GM19438 (cell line): ENCODE measurements around the gene BCAS3.
"Not testable (repeated sequence)": the region's sequence is repeated elsewhere in the genome, so short reads cannot be mapped to it uniquely, and the experiment has no call there.

Experiments used
- ATAC-seq: cut with Tn5 transposase; IDR thresholded peaks from one replicate; pipeline ENCODE4 v1.9.1; 2021; ENCODE audit warnings: low read depth; ENCODE audit not compliant: unreplicated experiment

Gene BCAS3

DNA sequence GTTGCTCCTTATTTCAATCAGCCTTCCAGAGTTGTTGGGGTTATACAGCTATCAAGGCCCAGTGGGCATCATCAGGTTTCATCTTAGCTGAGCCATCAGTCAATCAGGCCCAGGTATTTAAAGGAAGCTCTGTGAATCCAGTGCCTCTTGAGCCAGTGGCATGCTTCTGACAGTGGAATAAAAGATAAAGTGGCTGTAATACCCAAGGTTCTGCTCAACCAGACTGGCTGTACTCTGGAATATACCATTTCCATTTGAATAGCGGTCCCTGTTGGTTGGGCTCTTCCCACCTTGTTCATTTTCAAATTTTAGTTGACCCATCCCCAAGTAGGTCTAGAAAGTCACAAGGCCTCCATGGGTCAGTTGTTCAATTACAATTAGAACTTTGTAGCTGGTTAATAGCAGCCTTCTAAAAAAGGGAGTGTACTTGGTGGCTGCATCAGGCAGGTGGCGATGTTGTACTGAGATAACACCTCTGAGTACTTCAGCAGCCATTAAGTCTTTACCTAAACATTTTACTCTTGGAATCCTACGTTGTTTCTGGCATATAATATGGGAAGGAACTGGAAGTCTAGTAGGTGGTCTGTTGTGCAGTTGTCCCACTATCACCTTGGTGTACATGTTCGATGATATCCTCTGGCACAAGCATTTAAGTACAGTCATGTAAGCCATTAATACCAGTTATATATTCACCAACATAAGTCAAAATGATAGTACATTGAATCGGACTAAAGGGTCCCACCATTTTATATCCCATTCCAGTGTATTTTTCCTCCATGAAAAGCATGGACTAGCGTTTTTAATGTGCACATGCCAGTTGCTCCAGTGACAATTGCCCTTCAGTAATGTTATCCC, 294.1 kb downstream of the BCAS3 start:
- no peak for ATAC-seq

- not testable (repeated sequence) for ATAC-seq
Measured at GRCh38 chr17:60976861-60977260, 299.2 kb downstream of the BCAS3 start.

GRCh38 chr17:60989379-60989778, 311.7 kb downstream of the BCAS3 start:
- ATAC-seq: no peak

GRCh38 chr17:60989846-60990245, 312.2 kb downstream of the BCAS3 start:
- no peak for ATAC-seq

- no peak for ATAC-seq
Measured at GRCh38 chr17:60993497-60993896, 315.8 kb downstream of the BCAS3 start.

DNA sequence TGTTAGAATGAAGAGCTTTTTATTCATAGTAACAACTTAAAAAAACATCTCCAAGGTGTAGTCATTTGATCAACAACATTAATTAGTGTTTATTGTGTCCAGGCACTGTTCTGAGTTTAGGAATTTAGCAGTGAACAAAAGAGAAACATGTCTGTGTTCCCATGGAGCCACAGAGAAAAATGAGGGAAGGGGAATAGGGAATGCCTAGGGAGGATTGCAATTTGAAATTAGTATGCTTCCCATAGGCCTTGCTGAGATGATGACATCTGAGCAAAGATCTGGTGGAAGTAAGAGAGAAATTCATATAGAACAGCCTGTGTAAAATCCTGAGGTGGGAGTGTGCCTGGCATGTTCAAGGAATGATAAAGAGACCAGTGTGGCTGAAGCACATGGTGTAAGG, 318.0 kb downstream of the BCAS3 start:
- ATAC-seq: no peak

DNA sequence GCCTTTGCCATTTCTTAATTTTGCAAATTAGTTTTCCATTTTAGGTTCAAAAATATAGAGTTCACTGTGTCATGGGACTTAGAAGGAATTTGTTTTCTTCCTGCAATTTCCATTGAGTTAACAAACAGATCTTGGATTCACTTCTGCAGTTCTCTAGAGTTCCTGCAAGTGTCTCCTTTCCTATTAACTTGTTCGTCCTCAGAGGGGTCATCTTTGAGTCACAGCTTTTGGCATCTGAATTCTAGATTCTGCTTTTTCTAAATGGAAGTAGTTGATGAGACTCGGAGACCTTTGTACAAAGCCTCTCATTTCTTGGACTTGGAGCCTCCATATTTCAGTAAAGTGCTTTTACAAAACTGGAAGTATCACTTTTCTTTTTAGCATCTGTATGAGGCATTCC, 323.3 kb downstream of the BCAS3 start:
- no peak for ATAC-seq

DNA sequence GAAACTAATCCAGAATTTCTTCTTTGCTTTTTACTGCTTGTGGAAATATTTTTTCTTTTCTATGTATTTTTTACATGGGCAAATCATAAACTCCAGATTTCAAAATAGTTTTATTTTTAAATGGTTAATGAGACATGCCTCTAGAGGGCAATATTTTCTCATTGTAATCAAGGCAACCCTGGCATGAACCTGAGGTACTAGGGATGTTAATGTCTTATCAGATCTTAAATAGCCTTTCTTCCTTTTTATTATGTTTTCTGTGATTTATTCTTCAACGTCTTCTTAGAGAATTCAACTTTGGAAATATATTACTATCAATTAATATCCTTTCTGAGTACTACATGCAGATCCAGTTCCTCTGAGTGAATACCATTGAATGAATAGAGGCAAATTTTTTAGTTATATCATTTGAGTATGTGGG, 324.7 kb downstream of the BCAS3 start:
- ATAC-seq: no peak

DNA sequence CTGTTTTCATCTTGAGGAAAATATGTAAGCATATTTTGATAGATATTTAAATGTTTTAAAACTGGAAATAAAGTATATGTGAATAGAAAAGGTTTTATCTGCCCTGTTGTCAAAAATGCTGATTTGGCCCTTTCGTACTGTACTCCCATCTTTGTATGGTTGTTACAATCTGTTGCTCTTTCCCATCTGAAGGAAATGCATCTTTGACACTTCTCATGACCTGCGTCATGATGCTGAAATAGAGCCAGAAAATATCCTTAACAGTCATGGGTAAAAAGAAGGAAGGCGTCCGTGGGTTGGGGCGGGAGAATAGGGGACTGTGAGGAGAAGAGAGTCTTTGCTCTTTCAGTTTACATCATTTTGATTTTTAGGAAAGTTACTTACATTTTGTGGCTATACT, 327.7 kb downstream of the BCAS3 start:
- ATAC-seq: no peak

GRCh38 chr17:61005958-61006357, 328.3 kb downstream of the BCAS3 start:
- ATAC-seq: not testable (repeated sequence)

- no peak for ATAC-seq
Measured at GRCh38 chr17:61007980-61008379, 330.3 kb downstream of the BCAS3 start.

DNA sequence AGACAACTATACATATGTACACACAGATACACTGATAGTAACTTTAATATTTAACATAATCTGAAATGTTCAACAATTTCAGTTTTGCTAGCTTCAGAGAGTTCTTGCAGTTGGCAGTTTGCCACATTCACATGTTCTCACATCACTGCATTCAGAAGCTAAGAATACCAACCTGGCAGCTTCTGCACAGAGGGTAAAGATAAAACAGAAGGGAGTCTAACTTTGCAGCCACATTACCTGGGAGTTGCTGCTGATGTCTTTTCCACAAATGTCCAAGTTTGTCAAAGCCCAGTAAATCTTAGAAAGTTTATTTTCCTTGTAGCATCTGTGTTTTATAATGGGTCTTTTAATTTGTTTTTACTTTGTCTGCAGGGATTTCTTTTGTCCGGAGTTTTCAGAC, 332.0 kb downstream of the BCAS3 start:
- no peak for ATAC-seq

- no peak for ATAC-seq
Measured at GRCh38 chr17:61010661-61011170, 333.1 kb downstream of the BCAS3 start.

DNA sequence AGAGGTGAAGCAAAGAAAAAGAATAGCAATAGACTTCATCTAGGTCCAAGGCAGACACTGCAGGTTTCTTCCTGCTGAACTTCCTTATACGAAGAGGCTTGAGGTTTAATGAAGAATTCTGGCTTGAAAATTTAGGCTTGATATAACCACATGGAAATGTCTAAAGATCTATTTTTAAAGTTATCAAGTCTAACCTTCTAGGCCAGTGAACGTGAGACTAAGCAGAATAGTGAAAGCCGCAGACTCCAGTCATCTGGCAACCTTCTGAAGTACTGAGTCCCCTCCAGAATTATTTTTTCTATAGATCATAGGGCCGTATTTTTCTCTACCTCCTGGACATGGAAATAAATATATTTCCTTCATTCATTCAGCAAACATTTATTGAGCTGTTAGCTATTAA, 333.6 kb downstream of the BCAS3 start:
- no peak for ATAC-seq

GRCh38 chr17:61015966-61016365, 338.3 kb downstream of the BCAS3 start:
- ATAC-seq: no peak

DNA sequence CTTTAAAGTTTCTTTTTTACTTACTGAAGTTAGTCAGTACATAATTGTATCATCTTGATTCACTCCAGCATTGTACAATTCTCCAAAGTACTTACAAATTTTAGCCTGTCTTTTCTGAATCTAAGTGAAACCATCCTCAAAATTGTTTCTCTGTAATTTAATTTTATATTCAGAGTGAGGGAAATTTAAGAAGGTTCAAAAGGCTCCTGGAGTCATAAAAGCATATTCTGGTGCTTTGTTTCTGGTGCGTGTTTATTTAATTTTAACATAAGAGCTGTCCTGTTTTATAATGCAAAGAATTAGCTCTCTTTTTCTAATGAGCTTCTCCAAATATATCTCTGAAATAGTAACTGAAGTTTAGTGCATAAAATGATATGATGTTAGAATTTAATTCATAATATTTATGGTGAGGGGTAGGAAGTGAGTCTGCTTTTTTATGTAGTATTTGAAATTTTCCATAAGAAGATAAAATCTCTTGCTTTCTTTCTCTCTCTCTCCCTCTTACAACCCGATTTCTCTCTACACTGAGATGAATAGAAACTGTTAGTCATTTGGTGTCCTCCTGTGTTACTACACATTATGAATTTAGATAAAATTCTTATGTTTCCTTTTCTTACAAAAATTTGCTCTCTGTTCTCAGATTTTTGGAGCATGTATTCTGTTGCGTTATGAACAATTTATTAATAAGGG, 339.8 kb downstream of the BCAS3 start:
- ATAC-seq: no peak

- ATAC-seq: no peak
Measured at GRCh38 chr17:61018938-61019337, 341.3 kb downstream of the BCAS3 start.

DNA sequence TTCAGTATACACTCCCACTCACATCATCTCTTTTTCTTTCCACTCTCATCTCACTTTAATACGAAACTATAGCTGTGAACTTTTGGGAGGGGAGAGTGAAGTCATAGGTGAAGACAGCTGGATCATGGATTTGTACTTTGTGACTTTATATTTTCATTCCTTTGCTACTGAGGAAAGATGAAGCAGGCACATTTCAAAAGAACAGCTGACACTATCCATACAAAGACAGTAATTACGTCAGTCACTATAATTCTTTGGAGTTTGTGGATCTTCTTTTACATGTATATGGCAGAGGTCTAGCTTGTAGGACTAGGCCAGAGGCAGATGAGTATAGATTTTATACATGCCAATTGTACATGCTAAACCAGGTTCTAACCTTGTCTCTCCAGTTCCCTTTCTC, 346.3 kb downstream of the BCAS3 start:
- ATAC-seq: no peak

DNA sequence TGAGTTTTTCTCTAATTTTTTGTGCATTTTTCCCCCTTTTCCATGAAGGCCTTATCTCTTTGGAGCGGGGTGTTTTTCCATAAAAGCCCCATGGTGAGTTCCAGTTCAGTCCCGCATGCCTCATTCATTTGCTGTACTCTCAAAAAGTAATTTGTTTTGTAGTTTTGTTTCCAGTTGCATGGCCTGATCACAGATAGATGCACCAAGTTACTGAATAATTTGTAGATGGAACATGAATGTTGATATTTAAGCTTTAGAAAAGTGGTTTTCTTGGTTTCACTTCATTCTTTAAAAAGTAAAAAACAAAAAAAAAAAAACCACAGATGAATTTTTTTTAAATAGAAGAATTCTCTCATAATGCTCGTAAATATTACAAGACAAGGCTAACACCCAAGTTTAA, 349.2 kb downstream of the BCAS3 start:
- no peak for ATAC-seq

GRCh38 chr17:61029181-61029580, 351.5 kb downstream of the BCAS3 start:
- no peak for ATAC-seq

GRCh38 chr17:61040666-61041065, 363.0 kb downstream of the BCAS3 start:
- ATAC-seq: no peak

DNA sequence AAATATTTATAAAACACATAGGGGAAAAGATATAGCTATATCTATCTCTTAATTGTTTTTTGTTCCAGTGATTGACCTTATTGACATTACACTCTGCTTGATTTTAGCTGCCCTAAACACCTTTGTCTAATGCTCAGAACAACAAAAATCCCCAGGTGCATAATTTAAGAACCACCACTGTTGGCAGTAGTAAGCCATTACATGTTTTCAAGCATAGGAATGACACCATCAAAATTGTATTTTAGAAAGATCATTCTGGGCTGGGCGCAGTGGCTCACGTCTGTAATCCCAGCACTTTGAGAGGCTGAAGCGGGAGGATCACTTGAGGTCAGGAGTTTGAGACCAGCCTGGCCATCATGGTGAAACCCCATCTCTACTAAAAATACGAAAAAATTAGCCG, 364.7 kb downstream of the BCAS3 start:
- not testable (repeated sequence) for ATAC-seq
